Choroid plexus epithelial cell (primary cell): Measurements from ENCODE around the gene XCL1.
A peak's percentile ranks its signal among the peaks of the same experiment; 100 is the strongest.

Source experiments
- DNase-seq: peaks from one replicate; pipeline ENCODE4 v3.0.0-alpha.2; 2010; ENCODE audit warnings: low read depth
- H3K4me3 ChIP-seq: 2 replicates; pipeline ENCODE4 v1.5.1; 2011; ENCODE audit warnings: low read depth, mild to moderate bottlenecking, control low read depth, low read length, moderate library complexity
- TF ChIP-seq, protein P1 (sequence below): conservative IDR thresholded peaks from 2 replicates; pipeline ENCODE4 v1.5.1; 2011; ENCODE audit warnings: low read depth, mild to moderate bottlenecking, control low read depth, inconsistent platforms, low read length, moderate library complexity

Gene XCL1

DNA sequence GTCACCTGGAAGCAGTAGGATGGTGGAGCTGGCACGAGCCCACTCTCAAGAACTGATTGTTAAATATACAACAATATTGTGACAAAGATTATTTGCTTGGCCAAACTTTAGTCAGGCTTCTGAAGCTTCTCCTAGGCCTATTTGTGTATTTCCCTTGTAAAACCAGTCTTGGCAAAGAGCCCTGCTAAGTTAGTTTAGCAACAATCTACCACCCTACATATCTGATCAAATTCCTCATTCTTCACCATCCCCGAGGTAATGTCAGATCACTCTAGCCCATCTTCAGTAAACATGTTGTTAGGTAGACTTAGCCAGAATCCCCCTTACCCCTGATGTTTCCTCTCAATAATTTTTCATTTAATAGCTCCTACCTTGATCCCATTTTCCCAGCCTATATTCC lies 39.6 kb downstream of the XCL1 start:
- TF ChIP-seq, protein P1, sequence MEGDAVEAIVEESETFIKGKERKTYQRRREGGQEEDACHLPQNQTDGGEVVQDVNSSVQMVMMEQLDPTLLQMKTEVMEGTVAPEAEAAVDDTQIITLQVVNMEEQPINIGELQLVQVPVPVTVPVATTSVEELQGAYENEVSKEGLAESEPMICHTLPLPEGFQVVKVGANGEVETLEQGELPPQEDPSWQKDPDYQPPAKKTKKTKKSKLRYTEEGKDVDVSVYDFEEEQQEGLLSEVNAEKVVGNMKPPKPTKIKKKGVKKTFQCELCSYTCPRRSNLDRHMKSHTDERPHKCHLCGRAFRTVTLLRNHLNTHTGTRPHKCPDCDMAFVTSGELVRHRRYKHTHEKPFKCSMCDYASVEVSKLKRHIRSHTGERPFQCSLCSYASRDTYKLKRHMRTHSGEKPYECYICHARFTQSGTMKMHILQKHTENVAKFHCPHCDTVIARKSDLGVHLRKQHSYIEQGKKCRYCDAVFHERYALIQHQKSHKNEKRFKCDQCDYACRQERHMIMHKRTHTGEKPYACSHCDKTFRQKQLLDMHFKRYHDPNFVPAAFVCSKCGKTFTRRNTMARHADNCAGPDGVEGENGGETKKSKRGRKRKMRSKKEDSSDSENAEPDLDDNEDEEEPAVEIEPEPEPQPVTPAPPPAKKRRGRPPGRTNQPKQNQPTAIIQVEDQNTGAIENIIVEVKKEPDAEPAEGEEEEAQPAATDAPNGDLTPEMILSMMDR, result no peak
- H3K4me3 ChIP-seq, result no peak overlapping the region
- no peak for DNase-seq

DNA sequence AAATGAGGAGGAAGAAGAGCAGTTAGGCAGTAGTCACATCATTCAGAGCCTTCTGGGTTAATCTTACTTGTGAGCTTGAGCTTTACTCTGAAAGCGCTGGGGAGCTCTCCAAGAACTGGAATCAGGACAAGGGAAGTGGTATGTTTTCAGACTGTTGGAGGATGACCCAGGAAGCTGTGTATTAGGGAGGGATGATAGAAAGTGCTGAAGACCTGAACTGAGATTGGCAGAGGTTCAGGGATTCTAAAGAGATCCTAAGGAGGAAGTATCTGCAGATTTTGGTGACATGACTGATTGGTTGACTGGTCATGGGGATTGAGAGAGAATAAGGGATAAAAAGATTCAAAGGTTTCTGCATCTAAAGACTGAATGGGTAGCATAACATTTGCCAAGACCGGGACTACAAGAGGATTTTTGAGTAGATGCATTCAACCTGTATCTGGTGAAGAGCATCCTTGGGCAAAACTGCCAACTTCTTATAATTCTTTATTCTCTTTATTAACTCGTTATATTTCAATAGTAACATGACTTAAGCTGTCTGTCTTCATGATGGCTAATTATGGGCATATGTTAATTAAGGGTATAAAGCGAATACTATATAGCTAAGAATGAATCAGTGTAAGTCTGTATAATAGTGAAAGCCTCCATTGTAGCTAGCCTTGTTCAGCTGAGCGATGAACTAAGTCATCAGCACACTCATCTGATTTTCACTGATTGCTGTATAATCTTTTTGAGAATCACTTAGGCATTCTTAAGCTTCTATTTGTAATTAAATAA lies 41.8 kb downstream of the XCL1 start:
- H3K4me3 ChIP-seq, result no peak overlapping the region
- TF ChIP-seq, protein P1, result no peak
- no peak for DNase-seq

DNA sequence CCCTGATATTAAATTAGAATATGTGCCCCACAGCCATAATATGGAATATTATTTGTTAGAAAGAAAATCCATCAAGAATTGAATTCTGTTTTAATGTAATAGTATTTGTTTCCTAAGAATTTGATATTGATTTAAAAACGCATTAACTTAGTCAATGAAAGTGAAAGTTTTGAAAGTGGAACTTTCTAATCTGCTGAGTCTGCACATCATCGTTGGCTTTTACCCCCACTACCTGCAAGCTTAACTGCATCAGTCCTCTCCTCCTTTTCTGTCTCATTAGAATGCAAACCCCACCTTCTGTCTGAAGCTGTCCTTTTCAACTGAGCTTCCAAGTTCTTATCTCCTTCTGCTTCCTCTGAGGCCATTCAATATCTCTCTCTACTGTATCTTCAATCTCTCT lies 42.5 kb downstream of the XCL1 start:
- no peak for DNase-seq
- TF ChIP-seq, protein P1, result no peak
- no peak overlapping the region for H3K4me3 ChIP-seq

DNA sequence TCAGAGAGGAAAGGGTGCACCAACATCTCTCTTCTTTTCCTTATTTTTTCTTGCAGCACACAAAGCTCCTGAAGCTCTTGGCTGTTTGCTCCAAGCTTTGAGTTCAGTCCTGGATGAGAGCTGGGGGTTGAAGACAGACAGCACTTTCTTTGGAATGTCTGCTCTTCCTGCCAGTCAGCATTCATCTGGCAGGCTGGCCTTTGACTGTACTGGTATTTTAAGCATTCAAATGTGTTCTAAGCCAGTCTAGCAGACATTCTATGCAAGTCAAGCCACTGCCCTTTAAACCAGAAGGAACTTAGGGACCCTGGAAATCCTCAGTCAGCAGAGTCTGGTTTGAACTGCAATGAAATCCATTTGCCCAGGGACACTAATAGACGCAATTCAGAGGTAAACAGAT lies 45.0 kb downstream of the XCL1 start:
- TF ChIP-seq, protein P1, result no peak
- DNase-seq, result peak; percentile 69
- no peak overlapping the region for H3K4me3 ChIP-seq

DNA sequence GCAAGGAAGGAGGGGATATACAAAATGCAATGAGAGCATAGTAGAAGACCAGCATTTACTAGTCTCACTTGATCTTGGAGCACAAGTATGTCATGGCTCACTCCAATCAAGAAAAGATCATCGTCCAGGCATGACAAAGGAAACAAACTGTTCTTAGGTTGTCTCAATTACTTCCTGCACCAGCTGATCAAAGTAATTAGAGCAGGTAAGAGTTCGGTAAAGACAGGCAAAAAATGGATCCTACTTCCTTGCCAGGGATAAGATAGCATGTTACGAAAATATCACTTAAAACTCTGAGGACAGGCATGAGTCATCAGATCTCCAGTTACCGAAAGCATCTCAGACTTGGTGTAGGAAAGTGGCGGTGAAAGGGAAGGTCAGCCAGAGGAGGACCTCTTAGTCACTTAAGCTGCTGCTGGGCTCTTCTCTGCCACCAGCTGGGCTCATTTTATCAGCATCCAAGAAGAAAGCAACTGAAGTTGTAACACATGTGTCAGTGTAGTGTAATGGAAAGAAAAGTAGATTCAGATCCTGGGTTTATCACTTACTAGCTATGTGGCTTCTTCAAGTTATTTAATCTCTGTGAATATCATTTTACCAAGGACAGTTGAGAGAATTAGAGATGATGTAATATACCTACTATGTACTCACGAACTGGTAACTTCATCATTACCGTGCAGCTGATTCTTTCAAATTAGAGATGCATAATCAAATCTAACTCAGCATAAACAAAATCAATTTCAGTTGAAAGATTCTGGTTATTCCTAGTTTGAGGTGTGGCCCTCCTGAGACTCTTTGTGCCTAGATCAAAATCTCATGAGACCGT lies 46.8 kb downstream of the XCL1 start:
- H3K4me3 ChIP-seq, result no peak overlapping the region
- TF ChIP-seq, protein P1, result no peak
- DNase-seq, result peak; percentile 77

DNA sequence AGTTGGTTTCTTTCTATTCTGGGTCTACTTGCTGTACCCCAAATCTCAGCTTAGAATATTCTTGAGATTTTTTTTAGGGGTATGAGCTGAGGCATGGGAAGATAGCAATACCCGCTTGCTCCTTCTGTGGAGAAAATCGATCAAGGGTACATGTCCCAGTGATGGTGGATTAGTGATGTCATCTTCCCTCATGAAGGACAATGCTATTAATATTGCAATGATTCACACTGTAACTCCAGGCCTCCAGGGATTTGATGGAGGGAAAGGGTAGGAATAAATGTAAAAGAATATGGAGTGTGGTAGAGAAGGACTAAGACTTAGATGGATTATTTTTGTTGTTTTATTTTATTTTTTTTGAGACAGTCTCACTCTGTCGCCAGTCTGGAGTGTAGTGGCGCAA lies 47.4 kb downstream of the XCL1 start:
- DNase-seq, result no peak
- TF ChIP-seq, protein P1, result no peak
- no peak overlapping the region for H3K4me3 ChIP-seq
